ENCODE data around the gene SH3PXD2A. TPM values are rescaled to one million over a fixed set of nuclear protein-coding genes. Genes with fewer than 3 reads are reported as not detected.

SH3PXD2A gene
- total RNA-seq, 1 donor from 2014 or later: 12.4 TPM

DNA sequence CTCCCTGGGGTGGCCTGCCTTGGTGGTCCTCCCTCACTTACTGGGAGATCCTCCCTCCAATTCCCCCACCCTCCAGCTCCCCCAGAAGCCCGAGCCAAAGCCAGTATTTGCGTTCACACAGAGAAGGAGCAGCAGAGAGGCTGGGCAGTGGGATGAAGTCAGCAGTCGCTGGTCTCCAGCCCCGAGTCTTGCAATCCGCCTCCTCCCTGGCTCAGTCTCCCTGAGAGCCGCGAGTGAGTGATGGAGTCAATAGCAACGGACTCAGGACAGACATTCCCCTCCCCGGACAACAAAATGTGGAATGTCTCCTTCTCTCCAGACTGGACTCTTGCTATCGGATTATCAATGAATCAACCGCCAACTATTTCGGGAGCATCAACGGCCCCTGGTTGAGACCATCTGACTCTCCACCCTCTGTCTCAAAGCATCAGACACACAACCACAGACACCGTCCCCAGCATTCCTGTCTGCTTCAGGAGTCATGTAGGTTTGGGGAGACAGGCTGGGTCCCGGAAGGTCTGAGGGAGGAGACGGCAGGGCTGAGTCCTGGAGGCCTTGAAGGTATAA is 178.4 kb downstream of the SH3PXD2A start:
- H3K27me3 ChIP-seq (ENCODE audit: control insufficient read depth, insufficient read depth, low read length): no peaks in the 10 kb centered on the region
- DNase-seq (ENCODE audit: low read depth) (peak; percentile 46), FAIRE-seq (no peak)
- H3K36me3 ChIP-seq (ENCODE audit: control insufficient read depth, insufficient read depth, low read length): peaks cover 12% of the 10 kb centered on the region
- TF ChIP-seq, protein P1, sequence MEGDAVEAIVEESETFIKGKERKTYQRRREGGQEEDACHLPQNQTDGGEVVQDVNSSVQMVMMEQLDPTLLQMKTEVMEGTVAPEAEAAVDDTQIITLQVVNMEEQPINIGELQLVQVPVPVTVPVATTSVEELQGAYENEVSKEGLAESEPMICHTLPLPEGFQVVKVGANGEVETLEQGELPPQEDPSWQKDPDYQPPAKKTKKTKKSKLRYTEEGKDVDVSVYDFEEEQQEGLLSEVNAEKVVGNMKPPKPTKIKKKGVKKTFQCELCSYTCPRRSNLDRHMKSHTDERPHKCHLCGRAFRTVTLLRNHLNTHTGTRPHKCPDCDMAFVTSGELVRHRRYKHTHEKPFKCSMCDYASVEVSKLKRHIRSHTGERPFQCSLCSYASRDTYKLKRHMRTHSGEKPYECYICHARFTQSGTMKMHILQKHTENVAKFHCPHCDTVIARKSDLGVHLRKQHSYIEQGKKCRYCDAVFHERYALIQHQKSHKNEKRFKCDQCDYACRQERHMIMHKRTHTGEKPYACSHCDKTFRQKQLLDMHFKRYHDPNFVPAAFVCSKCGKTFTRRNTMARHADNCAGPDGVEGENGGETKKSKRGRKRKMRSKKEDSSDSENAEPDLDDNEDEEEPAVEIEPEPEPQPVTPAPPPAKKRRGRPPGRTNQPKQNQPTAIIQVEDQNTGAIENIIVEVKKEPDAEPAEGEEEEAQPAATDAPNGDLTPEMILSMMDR (IDR thresholded peaks at IDR 0.05; ENCODE audit: insufficient read depth, low read length, severe bottlenecking): no peak
- H3K4me3 ChIP-seq (ENCODE audit: low read depth, low read length): no peak overlapping the region

DNA sequence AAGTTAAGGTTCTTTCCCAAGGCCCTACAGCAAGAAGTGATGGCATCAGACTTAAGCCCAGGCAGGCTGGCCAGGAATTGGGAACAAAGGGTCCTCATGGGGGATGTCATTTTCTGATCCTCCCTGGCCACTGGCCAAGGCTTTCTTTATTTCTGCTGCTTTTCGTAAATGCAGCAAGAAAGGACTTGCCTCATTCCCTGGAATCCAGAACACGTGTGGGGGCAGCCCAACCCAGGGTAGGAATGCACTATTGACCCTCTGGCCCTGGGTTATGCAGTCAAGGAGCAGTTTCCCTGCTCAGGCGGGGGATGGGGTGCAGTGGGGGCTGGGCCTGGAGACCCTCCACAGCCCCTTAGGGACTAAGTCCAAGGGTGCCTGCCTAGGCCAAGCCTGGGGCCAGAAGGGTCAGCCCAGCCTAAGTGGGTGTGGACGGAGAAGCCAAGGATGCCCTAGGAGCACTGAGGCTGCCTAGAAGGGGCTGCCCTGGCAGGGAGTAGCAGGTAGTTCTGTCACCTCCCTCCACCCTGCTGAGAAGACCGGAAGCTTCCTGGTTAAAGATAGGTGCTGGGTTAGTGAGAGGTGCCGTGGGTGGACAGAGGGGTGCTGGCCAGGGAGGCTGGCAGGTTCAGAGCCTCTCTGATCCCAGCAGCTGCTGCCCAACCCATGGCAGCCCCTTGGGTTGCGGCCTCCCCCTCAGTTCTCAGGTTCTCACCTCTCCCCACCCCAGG is 179.2 kb downstream of the SH3PXD2A start:
- H3K4me3 ChIP-seq (ENCODE audit: low read depth, low read length): no peak overlapping the region
- TF ChIP-seq, protein P1 (IDR thresholded peaks at IDR 0.05; ENCODE audit: insufficient read depth, low read length, severe bottlenecking): no peak
- DNase-seq (ENCODE audit: low read depth) (peak; percentile 74), FAIRE-seq (no peak)
- H3K36me3 ChIP-seq (ENCODE audit: control insufficient read depth, insufficient read depth, low read length): peaks cover 13% of the 10 kb centered on the region
- no peaks in the 10 kb centered on the region for H3K27me3 ChIP-seq (ENCODE audit: control insufficient read depth, insufficient read depth, low read length)

DNA sequence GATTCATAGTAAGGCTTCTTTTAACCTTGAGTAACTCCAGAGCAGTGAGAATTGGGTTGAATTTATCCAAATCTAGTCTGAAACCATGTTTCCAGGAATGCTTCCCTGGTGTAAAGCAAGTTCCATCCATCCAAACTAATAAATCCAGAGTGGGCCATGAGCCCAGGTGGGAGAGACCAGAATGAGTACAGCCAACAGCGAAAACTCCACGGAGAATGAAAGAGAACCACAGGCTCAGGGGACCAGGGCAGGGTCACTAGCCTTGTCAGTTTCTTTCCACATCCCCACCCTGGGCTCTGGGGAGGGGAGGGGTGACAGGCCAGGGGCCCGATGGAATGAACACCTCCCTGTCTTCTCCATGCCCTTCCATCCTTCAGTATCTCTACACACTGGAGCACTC is 181.8 kb downstream of the SH3PXD2A start:
- H3K4me3 ChIP-seq (ENCODE audit: low read depth, low read length): no peak overlapping the region
- FAIRE-seq (no peak), DNase-seq (ENCODE audit: low read depth) (no peak)
- peaks cover 19% of the 10 kb centered on the region for H3K36me3 ChIP-seq (ENCODE audit: control insufficient read depth, insufficient read depth, low read length)
- no peaks in the 10 kb centered on the region for H3K27me3 ChIP-seq (ENCODE audit: control insufficient read depth, insufficient read depth, low read length)
- TF ChIP-seq, protein P1 (IDR thresholded peaks at IDR 0.05; ENCODE audit: insufficient read depth, low read length, severe bottlenecking): no peak

DNA sequence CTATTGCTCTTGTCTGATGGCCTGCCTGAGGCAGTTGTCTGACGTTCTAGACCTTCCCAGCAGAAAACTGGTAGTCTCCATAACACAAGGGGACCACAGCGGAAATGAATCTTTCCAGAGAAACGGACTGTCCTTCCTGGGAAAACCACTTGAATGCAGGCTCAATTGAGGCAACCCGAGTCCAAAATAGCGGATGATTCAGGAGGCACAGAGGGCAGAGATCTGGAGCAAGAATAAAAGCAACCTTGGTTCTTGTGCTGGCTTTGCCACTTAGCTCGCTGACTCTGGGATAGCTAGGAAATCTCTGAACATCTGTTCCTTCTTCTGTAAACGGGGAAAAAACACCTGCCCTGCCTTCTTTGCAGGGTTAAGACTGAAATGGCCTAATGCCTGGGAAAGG is 183.0 kb downstream of the SH3PXD2A start:
- no peak overlapping the region for H3K4me3 ChIP-seq (ENCODE audit: low read depth, low read length)
- TF ChIP-seq, protein P1 (IDR thresholded peaks at IDR 0.05; ENCODE audit: insufficient read depth, low read length, severe bottlenecking): no peak
- no peak for DNase-seq (ENCODE audit: low read depth)
- H3K36me3 ChIP-seq (ENCODE audit: control insufficient read depth, insufficient read depth, low read length): peaks cover 26% of the 10 kb centered on the region
- H3K27me3 ChIP-seq (ENCODE audit: control insufficient read depth, insufficient read depth, low read length): no peaks in the 10 kb centered on the region
- no peak for FAIRE-seq

DNA sequence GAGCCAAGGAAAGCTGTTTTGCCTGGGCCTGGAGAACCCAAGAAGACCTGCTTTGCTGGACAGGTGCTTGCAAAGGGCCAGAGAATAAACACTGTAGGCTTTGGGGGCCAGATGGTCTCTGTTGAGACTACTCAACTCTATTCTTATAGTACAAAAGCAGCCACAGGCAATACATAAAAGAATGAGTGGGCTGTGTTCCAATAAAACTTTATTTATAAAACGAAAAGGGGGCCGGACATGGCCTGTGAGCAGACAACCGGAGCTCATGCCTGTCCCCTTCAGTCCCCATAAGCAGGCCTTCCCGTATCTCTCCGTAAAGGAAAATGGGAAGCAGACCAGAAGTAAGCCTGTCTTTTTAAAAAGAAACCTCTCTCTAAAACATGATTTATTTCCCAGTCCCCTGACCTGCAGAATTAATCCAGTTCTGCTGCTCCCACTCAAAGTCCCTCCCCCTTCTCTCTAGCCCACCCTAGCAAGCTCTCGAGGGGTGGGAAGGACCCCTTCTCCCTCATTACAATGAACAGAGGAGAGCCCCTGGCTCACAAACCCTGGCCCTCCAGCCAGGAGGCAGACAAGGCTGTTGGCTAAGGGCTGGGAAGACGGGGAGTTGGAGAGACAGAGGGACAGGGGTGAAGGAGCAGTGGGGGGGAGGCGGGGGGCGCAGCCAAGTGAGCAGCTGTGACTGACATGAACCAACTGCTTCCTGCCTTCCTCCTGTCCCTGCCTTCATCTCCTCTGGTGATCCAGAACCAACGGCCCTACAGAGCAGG is 184.1 kb downstream of the SH3PXD2A start:
- Histone ChIP-seq H3K27me3 (ENCODE audit: control insufficient read depth, insufficient read depth, low read length) (no peaks in the 10 kb centered on the region), H3K4me3 (ENCODE audit: low read depth, low read length) (no peak overlapping the region), H3K36me3 (ENCODE audit: control insufficient read depth, insufficient read depth, low read length) (peaks cover 26% of the 10 kb centered on the region)
- TF ChIP-seq, protein P1 (IDR thresholded peaks at IDR 0.05; ENCODE audit: insufficient read depth, low read length, severe bottlenecking): no peak
- DNase-seq (ENCODE audit: low read depth) (no peak), FAIRE-seq (no peak)
